ENCODE data around the gene ANAPC5.

GRCh38 chr12:121304306-121304705, 47.9 kb downstream of the ANAPC5 start:
- no peak for TF ChIP-seq TAF1 (IDR thresholded peaks at IDR 0.05; ENCODE audit: borderline replicate concordance, insufficient read depth, low read length)
- no peak for TF ChIP-seq SIN3A (IDR thresholded peaks at IDR 0.05; ENCODE audit: borderline replicate concordance, insufficient read depth, low read length)
- no peak for TF ChIP-seq REST (IDR thresholded peaks at IDR 0.05; ENCODE audit: insufficient read depth in 1 of 2, low read depth in 2 of 2, low read length in 2 of 2)
- TF ChIP-seq POLR2AphosphoS5 (IDR thresholded peaks at IDR 0.05; ENCODE audit: low read depth, low read length): no peak
- no peak for TF ChIP-seq FOXP2 (optimal IDR thresholded peaks at IDR 0.05; ENCODE audit: borderline replicate concordance, extremely low read depth, extremely low read length, insufficient read depth)
